Adrenal gland (tissue), 12 donors: ENCODE results near the gene MAPK12. TPM values are rescaled to one million over a fixed set of nuclear protein-coding genes. Genes with fewer than 3 reads are reported as not detected.
A peak's percentile ranks its signal among the peaks of the same experiment; 100 is the strongest.
"Not testable (repeated sequence)": the region's sequence is repeated elsewhere in the genome, so short reads cannot be mapped to it uniquely, and the experiment has no call there.

Experiments
- DNase-seq, 7 donors: peaks; one replicate each; pipeline ENCODE4 v3.0.0-alpha.2; 2019 to 2020
- H3K27ac ChIP-seq, 5 donors: fragments of 200-600 bp; sonication (generic) in 4 of 5; 1 replicate in 3 of 5; 2 replicates in 2 of 5; pipeline versions ENCODE4 v1.5.1 to v1.8.0; 2016 to 2020; ENCODE audit warnings: mild to moderate bottlenecking in 1 of 5
- H3K27me3 ChIP-seq: fragments of 200-600 bp; 2 replicates; pipeline ENCODE4 v1.8.0; 2021
- H3K36me3 ChIP-seq, 2 donors: fragments of 200-600 bp; replicated peaks in 1 of 2; 1 replicate in 1 of 2; 2 replicates in 1 of 2; pipeline versions ENCODE4 v1.5.1 to v1.8.0; 2018 to 2022
- H3K4me1 ChIP-seq, 2 donors: fragments of 200-600 bp; replicated peaks in 1 of 2; 1 replicate in 1 of 2; 2 replicates in 1 of 2; pipeline versions ENCODE4 v1.5.1 to v1.8.0; 2018 to 2021
- H3K4me3 ChIP-seq, 4 donors: fragments of 200-600 bp; sonication (generic) in 3 of 4; one replicate each; pipeline ENCODE4 v1.5.1; 2016 to 2018
- H3K9me3 ChIP-seq, 3 donors: fragments of 200-600 bp; sonication (generic) in 1 of 3; replicated peaks in 1 of 3; 1 replicate in 2 of 3; 2 replicates in 1 of 3; pipeline versions ENCODE4 v1.5.1 to v1.8.0; 2016 to 2021
- POLR2A ChIP-seq, 2 donors: fragments of 450-650 bp; IDR thresholded peaks; one replicate each; pipeline ENCODE4 v1.6.1; 2017; ENCODE audit warnings: antibody characterized with exemption in 2 of 2, mild to moderate bottlenecking in 2 of 2, moderate library complexity in 1 of 2
- WGBS, 4 donors: extraction: QIAGEN DNeasy Blood & Tissue Kit in 2 of 4; methylation state at CpG; one replicate each; pipeline versions ENCODE4 v1.1.5 to v1.1.7; 2013 to 2017; 5-methylcytosine and 5-hydroxymethylcytosine counted together
- intact Hi-C, 2 donors: fragments of 100-400 bp; cut with DNase I; formaldehyde crosslinking; loops; one replicate each; pipeline versions ENCODE4 v1.14.1 to v1.15.0; 2022 to 2023
- polyA plus RNA-seq, 3 donors: library from polyadenylated mRNA; stranded (reverse); fragments of 200-250 nt in 2 of 3; fragments of 350-450 nt in 1 of 3; fragmentation: Illumina TruSeq in 1 of 3; extraction: RNeasy Lipid Tissue Mini Kit (QIAGEN cat#74804) in 1 of 3; gene quantifications; one replicate each; pipeline ENCODE4 v1.2.3, GENCODE V29; 2013 to 2014
- total RNA-seq, 9 donors: library from RNA; depleted of rRNA in 4 of 9; stranded (reverse); fragments of >200 nt in 4 of 9; fragments of 120-200 nt in 1 of 9; fragmentation: NEBNext Ultra II Directional in 1 of 9; extraction: Animal tissue kit (Norgen Biotek cat#: 25700) in 1 of 9; gene quantifications; one replicate each; pipeline versions ENCODE4 v1.1.0 to v1.2.4, GENCODE V29; 2013 to 2023
- TF ChIP-seq, protein P1 (sequence below), 6 experiments: fragments of 450-650 bp in 4 of 6; fragments of 200-600 bp in 2 of 6; sonication (generic) in 1 of 6; IDR thresholded peaks; 1 replicate in 5 of 6; 2 replicates in 1 of 6; pipeline versions ENCODE4 v1.5.1 to v1.8.0; 2016 to 2021; ENCODE audit warnings: antibody characterized with exemption in 6 of 6, mild to moderate bottlenecking in 2 of 6, moderate library complexity in 1 of 6
- donor health status: healthy with polysubstance abuse.
- donor health status: Bipolar disorder and iron deficiency.
- donor health status: DM: yes; HTN: yes; CAD: no.
- donor health status: DM: no; HTN: no; CAD: no.
- donor health status: DM: no; HTN: no; CAD: no.
- donor health status: DM: yes; HTN: yes; CAD: no.

Gene MAPK12
- total and polyA plus RNA-seq, 12 donors = 1.7 to 17.1 (median 5.4) TPM

DNA sequence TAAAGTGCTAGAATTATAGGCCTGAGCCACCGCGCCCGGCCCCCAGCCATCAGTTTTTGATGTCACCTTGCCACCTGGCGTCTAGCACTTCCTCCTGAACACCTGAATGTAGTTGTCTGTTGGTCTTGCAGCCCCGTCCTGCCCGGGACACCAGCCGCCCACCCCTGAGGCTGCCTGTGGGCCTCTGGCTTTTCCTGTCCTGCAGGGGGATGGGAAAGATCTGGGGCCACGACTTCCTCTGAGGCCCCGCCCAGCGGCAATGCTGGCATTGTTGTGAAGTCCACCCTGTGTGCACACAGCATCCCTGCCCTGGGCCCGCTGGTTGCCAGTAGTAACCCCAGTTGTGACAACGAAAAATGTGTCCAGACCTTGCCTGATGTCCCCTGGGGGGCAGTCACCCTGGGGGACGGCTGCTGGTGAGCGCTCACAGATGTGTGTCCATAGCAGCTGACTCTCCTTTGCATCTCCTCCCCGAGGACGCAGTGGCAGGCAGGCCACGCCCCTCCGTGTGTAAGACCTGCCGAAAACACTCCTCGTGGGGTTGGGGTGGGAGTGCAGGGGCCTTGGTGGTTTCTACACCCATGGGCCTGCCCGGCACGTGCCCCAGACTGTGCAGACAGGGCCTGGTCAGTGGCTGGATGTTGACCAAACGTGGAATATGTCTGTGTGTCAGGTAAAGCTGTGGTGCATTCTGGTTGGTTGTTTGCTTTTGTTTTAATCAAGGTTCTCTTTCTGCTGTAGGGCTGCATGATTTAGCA lies 53.9 kb downstream of the MAPK12 start:
- H3K9me3 ChIP-seq = no peaks in the 10 kb centered on the region
- no peak overlapping the region for H3K27ac ChIP-seq
- H3K27me3 ChIP-seq = no peaks in the 10 kb centered on the region
- 69 to 81% (median 73%) methylated on average over 7 to 23 of the region's 23 CpGs for WGBS, 4 donors
- peak in 2 of 7 donors; percentile 31 to 36 for DNase-seq
- intact Hi-C loops = loop anchor here in 1 of 2 donors (5.0 kb wide), 1 partner anchor 55 kb away; no protein-coding TSS in a partner anchor
- TF ChIP-seq, protein P1, sequence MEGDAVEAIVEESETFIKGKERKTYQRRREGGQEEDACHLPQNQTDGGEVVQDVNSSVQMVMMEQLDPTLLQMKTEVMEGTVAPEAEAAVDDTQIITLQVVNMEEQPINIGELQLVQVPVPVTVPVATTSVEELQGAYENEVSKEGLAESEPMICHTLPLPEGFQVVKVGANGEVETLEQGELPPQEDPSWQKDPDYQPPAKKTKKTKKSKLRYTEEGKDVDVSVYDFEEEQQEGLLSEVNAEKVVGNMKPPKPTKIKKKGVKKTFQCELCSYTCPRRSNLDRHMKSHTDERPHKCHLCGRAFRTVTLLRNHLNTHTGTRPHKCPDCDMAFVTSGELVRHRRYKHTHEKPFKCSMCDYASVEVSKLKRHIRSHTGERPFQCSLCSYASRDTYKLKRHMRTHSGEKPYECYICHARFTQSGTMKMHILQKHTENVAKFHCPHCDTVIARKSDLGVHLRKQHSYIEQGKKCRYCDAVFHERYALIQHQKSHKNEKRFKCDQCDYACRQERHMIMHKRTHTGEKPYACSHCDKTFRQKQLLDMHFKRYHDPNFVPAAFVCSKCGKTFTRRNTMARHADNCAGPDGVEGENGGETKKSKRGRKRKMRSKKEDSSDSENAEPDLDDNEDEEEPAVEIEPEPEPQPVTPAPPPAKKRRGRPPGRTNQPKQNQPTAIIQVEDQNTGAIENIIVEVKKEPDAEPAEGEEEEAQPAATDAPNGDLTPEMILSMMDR (IDR thresholded peaks at IDR 0.05) = no peak
- peaks cover 0 to 50% of the 10 kb centered on the region in 2 donors for H3K36me3 ChIP-seq
- H3K4me3 ChIP-seq = no peak overlapping the region
- H3K4me1 ChIP-seq = peaks cover 0 to 13% of the 10 kb centered on the region in 2 donors

DNA sequence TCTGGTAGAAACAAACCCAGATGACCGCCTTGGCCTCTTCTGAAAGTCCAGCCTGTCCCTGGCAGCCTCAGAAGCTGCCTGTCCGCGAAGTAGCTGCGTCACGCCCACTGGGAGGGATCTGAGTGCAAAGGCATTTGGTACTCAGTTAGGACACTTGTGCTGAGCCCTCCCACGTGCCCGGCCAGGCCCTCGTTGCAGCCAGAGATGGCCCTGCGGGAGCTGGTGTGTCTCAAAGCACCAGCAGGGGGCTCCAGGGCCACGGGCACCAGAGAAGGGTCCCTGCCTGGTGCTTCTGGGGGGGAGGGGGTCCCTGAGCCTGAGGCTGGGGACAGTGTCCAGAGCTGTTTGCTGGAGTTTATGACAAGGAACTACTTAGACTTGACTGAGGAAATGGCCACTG lies 54.9 kb downstream of the MAPK12 start:
- Histone ChIP-seq H3K9me3 (no peaks in the 10 kb centered on the region), H3K36me3 (peaks cover 0 to 46% of the 10 kb centered on the region in 2 donors), H3K27me3 (no peaks in the 10 kb centered on the region), H3K27ac (no peak overlapping the region), H3K4me3 (no peak overlapping the region), H3K4me1 (peaks cover 9 to 22% of the 10 kb centered on the region in 2 donors)
- DNase-seq = peak in 5 of 7 donors; percentile 27 to 53 (median 46)
- TF ChIP-seq POLR2A (IDR thresholded peaks at IDR 0.05) = no peak
- TF ChIP-seq, protein P1 (IDR thresholded peaks at IDR 0.05) = peak; percentile 9 to 42 (median 25)
- intact Hi-C loops = loop anchor here in 1 of 2 donors (5.0 kb wide), 1 partner anchor 54 kb away; no protein-coding TSS in a partner anchor
- WGBS, 4 donors = 33 to 56% (median 44%) methylated on average over 3 to 10 of the region's 10 CpGs; no CpG with 5 or more reads in 1 of the 4 donors

DNA sequence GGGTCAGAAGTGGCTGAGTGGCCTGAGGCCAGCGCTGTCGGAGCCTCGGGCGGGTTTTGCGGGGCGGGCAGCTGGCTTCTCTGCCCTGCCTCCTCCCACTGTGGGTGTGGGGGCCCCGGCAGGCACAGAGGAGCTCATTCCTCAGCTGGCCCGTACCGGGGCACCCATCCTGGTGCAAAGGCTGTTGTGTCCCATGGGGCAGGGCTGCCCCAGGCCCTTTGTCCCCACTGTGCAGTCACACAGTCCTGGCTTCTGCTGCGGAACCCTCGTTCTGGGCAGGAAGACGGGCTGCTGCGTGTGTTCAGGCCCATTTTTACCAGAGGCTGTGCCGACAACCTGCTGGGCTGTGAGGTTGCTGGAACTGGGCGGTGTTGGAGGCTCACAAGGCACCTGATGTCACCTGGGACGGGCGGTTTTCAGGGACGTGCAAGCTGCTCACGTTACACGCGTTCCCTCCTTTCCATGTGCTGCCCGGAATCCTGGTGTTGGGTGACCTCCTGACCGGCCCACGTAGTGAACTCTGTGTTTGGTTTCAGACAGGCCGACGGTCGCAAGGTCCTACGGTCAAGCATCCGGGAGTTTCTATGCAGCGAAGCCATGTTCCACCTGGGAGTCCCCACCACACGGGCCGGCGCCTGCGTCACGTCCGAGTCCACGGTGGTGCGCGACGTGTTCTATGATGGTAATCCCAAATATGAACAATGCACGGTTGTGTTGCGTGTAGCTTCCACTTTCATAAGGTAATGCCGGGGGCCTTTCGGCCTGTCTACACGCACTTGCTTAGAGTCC lies 55.5 kb downstream of the MAPK12 start:
- Histone ChIP-seq H3K9me3 (no peaks in the 10 kb centered on the region), H3K4me1 (peaks cover 13 to 24% of the 10 kb centered on the region in 2 donors), H3K4me3 (no peak overlapping the region), H3K27me3 (no peaks in the 10 kb centered on the region), H3K36me3 (peaks cover 0 to 40% of the 10 kb centered on the region in 2 donors), H3K27ac (no peak overlapping the region)
- intact Hi-C loops = loop anchor here in 1 of 2 donors (5.0 kb wide), 1 partner anchor 54 kb away; no protein-coding TSS in a partner anchor
- DNase-seq = no peak
- WGBS, 4 donors = 89 to 95% (median 93%) methylated on average over 26 to 45 of the region's 45 CpGs
- TF ChIP-seq, protein P1 (IDR thresholded peaks at IDR 0.05) = no peak
- TF ChIP-seq POLR2A (IDR thresholded peaks at IDR 0.05) = no peak

DNA sequence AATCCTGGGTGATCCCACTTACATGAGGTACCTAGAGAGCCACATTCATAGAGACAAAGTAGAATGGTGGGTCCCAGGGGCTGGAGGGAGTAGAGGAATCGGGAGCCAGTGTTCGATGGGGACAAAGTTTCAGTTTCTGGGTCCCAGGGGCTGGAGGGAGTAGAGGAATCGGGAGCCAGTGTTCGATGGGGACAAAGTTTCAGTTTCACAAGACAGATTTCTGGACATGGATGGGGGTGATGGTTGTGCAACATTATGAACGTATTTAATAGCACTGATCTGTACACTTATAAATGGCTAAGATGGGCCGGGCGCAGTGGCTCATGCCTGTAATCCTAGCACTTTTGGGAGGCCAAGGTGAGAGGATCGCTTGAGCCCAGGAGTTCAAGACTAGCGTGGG lies 56.5 kb downstream of the MAPK12 start:
- H3K4me1 ChIP-seq = peaks cover 16 to 26% of the 10 kb centered on the region in 2 donors
- not testable (repeated sequence) for H3K27ac ChIP-seq, H3K27me3 ChIP-seq, DNase-seq, H3K4me3 ChIP-seq, H3K9me3 ChIP-seq
- intact Hi-C loops = loop anchor here in 1 of 2 donors (5.0 kb wide), 1 partner anchor 53 kb away; no protein-coding TSS in a partner anchor
- WGBS, 4 donors = 81 to 89% (median 86%) methylated on average over 9 of the region's 9 CpGs
- peaks cover 0 to 30% of the 10 kb centered on the region in 2 donors for H3K36me3 ChIP-seq
